ENCODE results near the gene NUBPL.

GRCh38 chr14:31894351-31894750 is 333.1 kb downstream of the NUBPL start:
- TF ChIP-seq, protein P1, sequence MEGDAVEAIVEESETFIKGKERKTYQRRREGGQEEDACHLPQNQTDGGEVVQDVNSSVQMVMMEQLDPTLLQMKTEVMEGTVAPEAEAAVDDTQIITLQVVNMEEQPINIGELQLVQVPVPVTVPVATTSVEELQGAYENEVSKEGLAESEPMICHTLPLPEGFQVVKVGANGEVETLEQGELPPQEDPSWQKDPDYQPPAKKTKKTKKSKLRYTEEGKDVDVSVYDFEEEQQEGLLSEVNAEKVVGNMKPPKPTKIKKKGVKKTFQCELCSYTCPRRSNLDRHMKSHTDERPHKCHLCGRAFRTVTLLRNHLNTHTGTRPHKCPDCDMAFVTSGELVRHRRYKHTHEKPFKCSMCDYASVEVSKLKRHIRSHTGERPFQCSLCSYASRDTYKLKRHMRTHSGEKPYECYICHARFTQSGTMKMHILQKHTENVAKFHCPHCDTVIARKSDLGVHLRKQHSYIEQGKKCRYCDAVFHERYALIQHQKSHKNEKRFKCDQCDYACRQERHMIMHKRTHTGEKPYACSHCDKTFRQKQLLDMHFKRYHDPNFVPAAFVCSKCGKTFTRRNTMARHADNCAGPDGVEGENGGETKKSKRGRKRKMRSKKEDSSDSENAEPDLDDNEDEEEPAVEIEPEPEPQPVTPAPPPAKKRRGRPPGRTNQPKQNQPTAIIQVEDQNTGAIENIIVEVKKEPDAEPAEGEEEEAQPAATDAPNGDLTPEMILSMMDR (IDR thresholded peaks at IDR 0.05), result no peak
- no peak for TF ChIP-seq POLR2A (IDR thresholded peaks at IDR 0.05)

Data from Peyer's patch (tissue), 4 donors.